ENCODE results near the gene STX10.

- TF ChIP-seq CTCF (conservative IDR thresholded peaks at IDR 0.05) (no peak), EZH2 (IDR thresholded peaks at IDR 0.05; ENCODE audit: low read depth) (no peak)
Measured at GRCh38 chr19:13117176-13117771, 32.9 kb downstream of the STX10 start.

All from PC-9 (cell line).